Subcutaneous adipose tissue (tissue), 4 donors: ENCODE data around the gene PSME2. TPM values are rescaled to one million over a fixed set of nuclear protein-coding genes. Genes with fewer than 3 reads are reported as not detected.

Experiments used
- total RNA-seq, 4 donors: library from RNA; depleted of rRNA; stranded (reverse); fragments of >200 nt; gene quantifications; one replicate each; pipeline ENCODE4 v1.1.0, GENCODE V29; 2016
- TF ChIP-seq, protein P1 (sequence below): fragments of 450-650 bp; IDR thresholded peaks from one replicate; pipeline ENCODE4 v1.5.1; 2016; ENCODE audit warnings: low read depth, mild to moderate bottlenecking, control low read depth, antibody characterized with exemption, moderate library complexity

The PSME2 gene
- total RNA-seq, 4 donors from 2014 or later: 34.5 to 42.8 (median 39.5) TPM

DNA sequence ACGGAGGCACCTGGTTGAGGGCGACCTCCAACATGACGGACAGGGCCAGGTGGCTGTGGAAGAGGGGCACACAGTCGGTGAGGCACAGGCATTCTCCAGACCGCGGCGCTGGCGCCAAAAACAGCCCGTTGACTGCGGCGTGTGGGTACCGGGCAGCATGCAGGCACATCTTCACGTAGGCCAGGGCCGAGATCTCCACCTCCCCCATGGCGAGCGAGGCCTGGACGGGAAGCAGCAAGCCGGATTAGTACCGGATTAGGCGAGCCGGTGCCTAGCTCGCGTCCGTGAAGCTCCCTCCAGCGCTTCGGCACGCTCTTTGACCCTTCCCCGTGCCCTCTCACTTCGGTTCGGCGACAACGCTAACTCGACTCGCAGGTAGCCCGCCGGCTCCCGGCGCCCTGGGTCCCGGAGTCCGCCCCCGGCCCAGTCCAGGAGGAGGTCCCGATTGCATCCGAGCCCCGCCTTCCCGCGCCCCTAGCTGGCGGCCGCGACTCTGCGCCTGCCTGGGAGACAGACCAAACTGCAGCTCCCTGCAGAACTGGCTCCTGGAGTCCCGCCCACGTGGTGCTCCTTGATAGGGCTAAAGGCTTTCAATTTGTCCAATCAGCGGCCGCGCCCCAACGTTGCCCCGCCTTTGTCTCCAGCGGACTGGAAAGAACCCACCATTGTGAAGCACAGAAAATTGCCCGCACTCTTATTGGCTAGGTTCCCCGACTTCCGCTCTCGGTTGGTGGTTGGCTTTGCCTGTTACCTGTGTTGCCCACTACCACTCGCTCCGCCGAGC is 5.1 kb downstream of the PSME2 start, which contains the start of gene EMC9:
EMC9 (minus strand) TSS at position 495 of the 784 bp plus-strand sequence; CDS start at position 208, 287 bp downstream.
- TF ChIP-seq, protein P1, sequence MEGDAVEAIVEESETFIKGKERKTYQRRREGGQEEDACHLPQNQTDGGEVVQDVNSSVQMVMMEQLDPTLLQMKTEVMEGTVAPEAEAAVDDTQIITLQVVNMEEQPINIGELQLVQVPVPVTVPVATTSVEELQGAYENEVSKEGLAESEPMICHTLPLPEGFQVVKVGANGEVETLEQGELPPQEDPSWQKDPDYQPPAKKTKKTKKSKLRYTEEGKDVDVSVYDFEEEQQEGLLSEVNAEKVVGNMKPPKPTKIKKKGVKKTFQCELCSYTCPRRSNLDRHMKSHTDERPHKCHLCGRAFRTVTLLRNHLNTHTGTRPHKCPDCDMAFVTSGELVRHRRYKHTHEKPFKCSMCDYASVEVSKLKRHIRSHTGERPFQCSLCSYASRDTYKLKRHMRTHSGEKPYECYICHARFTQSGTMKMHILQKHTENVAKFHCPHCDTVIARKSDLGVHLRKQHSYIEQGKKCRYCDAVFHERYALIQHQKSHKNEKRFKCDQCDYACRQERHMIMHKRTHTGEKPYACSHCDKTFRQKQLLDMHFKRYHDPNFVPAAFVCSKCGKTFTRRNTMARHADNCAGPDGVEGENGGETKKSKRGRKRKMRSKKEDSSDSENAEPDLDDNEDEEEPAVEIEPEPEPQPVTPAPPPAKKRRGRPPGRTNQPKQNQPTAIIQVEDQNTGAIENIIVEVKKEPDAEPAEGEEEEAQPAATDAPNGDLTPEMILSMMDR: no peak

DNA sequence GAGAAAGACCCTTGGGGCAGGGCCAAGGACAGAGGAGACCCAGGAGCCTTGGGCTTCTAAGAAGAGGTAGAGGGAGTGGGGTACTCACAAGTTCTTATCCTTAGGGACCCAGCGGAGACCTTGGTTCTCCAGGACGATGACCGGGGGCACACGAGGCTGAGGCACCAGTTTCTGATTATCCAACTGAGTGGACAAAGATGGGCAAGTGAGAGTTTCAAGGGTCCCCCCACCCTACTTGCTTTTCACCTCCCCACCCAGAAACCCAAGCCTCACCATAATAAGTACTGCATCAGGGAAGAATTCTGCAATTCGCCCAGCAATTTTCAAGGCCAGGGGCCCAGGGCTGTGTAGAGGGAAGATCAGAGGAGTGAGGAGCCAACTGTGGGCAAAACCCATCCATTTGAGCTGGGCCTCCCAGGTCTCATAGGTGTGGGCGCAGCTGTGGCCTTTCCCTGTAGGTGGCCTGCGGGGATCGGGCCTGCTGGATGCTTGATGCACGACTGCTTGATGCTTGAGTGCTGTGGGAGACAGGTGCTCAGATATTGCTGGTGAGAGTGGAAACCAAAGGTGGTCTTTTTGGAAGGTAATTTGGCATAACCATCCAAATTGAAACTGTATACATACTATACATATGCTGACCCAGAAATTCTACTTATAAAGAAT is 7.0 kb downstream of the PSME2 start:
- TF ChIP-seq, protein P1: no peak

DNA sequence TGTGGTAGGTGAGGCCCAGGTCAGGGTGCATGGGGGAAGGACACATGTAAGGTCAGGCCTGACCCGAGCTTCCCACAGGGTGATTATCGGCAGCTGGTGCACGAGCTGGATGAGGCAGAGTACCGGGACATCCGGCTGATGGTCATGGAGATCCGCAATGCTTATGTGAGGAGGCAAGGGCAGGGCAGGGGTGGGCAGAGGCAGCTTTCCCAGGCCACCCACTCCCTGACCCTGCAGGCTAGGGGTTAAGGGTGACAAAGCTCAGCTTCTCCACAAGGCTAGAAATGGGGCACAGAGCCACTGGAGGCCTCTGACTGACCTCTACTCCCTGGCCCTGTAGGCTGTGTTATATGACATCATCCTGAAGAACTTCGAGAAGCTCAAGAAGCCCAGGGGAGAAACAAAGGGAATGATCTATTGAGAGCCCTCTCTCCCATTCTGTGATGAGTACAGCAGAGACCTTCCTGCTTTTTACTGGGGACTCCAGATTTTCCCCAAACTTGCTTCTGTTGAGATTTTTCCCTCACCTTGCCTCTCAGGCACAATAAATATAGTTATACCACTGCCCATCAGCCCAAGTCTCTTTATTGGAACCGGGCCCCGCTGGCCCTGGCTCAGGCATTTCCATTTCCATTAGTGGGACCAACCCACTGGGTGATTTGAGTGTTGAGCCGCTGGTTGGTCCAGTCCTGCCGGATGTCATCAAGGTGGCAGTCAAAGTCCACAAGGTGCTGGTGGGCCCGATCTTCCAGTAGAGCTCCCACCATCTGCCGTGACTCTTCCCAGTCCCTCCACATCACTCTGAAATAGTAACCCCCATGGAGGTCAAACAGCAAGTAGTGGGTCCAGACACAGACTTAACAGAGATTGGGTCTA is 7.8 kb downstream of the PSME2 start:
- TF ChIP-seq, protein P1: no peak

- TF ChIP-seq, protein P1: no peak
Observed at GRCh38 chr14:24137529-24138395, 8.6 kb downstream of the PSME2 start.

DNA sequence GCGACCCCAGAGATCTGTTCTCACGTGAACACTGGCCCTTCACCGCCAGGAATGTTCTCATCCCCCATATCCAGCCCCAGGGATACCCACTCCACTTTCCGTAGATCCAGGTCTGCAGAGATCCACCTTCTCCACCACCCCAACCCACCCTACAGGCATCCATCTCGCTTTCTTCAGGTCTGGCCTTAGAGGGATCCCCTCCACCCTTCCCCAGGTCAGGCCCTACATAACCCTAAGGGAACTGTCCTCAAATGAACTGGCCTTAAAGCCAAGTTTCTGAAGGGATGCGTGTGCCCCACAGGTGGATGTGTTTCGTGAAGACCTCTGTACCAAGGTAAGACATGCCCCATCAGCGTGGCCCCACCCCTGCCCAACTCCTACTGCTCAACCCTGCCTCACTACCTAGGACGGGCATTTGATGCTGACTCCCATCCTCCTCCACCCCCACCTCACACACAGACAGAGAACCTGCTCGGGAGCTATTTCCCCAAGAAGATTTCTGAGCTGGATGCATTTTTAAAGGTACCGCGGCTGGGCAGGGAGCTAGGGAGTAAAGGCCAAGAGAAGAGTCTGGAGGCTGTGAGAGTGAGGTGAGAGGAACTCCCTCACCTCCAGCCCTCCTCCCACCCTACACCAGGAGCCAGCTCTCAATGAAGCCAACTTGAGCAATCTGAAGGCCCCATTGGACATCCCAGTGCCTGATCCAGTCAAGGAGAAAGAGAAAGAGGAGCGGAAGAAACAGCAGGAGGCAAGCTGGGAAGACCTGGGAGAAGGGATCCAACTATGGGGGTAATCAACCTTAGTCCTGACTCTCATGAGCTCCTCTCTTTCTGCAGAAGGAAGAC is 9.5 kb downstream of the PSME2 start:
- TF ChIP-seq, protein P1: no peak
